ENCODE data around the gene KCNF1.
"Not testable (repeated sequence)": the region's sequence is repeated elsewhere in the genome, so short reads cannot be mapped to it uniquely, and the experiment has no call there.

KCNF1 gene

DNA sequence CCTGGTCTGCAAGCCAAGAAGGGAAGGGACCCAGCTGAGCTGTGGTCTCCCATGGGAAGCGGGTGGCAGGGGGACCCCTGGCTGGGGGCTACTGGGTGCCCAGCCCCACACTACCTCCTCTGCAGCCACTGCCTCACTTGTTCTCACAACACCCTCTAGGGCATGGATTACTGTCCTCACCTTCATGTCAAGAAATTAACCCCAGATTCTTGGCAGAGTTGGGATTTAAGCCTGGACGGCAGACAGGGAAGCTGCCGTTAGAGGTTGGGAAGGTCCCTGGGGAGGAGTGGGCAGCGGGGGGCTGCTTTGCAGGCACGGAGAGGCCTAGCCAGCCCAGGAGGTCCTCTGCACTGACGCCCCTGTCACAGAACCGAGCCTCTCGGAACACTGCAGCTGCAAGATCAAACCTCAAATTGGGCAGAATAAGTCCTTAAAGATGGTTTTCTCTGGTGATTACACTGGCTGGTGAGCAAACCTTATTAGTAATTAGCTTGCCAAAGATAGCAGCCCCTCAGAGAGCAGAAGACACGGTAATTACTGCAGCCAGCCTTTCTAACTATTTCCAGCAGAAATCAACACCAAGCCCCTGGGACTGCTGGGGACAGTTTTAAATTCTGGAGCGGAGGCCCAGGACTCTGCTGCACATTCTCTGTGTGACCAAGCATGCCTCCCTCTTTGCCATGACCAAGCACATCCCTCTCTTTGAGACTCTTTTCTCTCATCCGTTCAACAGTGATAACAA lies 35.9 kb downstream of the KCNF1 start:
- no peak for DNase-seq

DNA sequence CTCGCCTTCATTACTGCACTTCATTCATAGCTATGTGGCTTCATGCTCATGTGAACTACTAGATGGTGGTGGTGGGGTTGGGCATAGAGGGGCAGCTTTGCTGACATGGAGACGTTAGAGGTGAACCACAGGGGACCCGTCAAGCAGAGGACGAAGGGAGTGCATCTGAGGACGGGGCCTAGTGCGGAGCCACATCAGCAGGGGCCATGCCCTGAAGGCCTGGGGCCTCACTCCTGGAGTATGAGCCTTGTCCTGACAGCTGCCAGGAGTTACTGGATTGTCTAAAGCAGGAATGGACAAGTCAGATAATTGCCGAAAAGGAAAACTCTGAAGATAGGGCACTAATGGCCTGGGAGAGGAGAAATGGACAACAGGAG lies 36.4 kb downstream of the KCNF1 start:
- no peak for DNase-seq

DNA sequence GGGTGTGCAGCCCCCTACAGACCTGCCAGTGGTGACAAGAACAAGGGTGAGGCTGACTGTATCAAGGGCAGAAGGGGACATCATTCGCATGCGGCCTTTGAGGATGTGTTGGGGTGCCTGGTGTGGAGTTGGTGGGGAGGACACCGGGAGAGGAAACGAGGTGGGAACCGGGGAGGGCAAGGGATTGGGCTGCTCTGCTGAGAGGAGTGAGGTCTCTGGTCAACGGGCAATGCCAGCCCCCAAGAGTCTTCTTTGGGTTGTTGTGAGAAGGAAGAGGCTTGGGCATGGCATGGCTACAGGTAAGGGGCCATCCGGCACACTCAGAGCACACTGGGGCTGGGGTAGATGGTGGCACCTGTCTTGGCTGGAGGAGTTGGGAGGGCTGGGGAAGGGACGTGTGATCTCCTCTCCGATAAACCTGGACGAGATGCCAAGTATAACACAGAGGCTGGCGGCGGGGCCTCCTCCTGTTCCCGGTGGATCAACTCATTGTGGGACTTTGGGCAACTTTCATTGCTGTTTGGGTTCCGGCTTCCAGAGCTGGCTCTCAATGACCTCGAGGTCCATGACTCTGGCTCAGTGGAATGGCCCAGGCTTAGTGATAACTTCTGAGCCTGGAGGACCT lies 37.0 kb downstream of the KCNF1 start:
- DNase-seq = no peak

DNA sequence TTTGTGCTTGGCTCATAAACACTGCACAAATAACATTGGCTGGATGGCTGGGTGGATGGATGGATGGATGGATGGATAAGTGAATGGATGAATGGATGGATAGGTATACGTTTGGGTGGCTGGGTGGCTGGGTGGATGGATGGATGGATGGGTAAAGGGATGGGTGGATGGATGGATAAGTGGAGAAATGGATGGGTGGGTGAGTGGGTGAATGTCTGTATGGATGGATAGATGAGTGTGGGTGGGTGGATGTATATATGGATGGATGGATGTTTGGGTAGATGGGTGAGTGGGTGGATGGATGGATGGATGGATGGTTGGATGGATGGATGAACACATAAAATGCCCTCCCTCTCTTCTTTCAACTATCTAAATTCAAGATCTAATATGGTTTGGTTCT lies 38.1 kb downstream of the KCNF1 start:
- no peak for DNase-seq

DNA sequence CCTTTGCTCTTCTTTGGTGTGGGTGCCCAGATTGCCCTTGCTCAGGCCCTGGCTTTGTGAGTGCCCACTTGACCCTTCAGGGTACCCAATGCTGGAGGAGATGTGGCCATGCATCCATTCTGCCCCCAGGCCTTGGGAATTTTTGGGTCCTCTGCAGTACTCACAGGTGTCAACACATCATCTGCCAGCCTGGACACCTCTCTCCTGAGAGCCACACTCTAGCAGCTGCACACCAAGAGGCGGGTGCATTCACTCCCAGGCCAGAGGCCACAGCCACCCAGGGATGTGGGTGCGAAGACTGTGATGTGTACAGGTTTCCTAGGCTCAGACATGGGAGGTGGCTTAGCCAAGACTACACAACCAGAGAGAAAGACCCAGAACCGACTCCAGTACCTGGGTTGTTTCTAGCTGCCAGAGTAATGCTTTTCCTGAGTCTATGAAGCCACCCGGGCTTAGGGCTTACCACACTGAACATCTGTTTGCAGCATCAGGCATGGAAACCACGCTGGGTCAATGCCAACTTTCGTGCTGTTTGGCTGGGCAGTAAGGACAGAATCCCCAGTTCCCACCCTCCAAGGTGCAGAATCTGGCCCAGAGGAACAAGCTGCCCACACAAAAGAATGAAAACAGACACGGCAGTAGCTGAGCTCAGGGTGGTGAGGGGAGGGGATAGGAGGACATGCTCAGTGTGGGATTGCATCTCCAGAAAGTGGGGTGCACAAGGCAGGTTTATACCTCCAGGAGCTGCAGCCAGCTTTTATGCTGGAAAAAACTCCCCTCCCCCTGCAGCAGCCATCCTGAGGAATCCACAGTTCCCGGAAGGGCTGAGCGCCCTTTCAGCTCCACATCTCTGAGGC lies 40.1 kb downstream of the KCNF1 start:
- DNase-seq = no peak

DNA sequence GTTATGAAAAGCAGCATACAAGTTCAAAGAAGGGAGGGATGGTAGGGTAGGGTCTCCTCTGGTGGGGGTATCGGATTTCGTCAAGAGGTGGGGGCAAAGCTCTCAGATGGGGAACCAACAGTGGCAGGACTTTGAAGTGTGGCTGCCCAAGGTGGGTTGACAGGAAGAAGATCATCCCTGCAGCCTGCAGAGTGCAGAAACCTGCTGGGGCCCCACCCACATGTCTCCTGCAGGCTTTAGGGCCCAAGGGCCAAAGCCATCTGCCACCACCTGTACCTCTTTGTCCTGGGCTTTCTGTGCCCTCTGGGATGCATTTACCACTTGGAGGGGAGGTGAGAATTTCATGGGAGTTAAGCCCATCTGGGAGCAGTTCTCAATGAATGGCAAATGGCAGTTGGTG lies 42.7 kb downstream of the KCNF1 start:
- DNase-seq = no peak

DNA sequence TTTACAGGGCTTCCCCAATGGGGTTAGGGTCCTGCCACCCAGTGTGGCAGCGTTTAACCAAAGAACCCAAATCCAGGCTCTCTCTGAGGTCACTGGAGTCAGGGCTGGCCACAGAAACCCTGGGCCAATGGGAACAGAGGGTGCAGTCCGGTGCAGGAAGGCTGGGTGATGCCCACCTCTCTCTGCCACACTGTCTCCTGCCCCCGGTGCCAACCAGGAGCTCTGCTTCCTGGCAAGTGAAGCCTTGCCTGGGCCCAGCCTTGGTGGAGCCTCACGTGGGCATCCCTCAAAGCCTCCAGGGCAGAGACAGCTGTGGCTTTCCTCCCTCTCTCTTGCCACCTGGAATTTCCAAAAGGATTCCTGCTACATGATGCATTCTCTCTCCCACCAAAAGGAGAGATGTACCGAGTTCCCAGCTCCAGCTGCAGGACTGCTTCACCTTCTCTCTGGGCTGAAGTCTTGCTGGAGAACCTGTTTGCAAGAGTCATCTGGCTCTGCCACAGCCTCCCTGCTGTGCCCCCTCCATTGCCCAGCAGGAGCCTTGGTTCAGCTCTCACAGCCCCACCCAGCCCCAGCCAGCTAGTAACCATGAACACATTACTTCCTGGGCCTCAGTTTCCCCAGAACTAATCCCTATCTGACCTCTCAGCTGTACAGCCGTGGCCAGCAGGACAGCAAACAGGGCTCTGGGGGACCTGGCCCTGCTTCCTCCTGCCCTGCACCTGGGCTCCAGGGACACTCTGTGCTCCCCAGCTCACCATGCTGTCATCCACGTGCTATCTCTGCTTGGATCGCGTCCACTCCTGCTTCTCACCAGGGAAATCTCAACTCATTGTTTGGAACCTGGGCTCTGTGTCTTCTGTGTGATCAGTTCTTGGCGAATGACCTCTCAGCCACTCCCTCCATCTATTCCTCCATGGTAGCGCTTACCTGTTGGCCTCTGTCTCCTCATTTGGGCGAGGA lies 43.4 kb downstream of the KCNF1 start:
- no peak for DNase-seq

DNA sequence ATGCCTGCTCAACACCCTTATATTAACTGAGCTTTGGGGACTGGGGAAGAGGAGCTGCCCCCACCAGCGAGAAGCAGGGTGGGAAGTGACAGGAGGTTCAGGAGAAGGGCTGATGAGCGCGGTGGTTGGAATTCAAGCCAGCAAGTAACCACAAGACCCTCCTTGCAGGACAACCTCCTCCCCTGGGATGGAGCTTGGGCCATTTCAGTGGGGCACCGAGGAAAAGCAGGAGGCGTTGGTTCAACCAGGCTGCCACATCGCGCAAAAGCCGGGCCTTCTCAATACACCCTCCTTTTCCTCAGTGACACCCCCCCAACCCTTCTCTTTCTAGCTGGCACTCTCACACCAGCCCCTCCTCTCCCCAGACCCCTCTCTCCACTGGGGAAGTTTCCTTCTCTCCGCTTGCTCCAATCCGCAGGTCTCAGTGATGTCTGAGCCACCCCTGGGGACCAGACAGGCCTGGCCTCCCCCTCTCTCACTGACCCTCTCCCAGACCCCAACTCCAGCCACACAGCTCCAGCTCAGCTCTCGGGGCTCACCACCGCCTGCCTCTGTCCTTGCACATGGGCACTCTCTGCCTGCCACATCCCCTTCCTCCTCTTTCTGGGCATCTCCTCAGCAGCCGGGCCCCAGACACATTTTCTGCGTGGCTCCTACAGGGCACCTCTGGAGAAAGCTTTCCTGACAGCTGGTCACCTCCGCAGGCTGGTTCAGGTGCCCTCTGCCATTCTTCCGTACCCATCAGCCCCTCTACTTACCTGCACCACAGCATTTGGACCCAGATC lies 44.5 kb downstream of the KCNF1 start:
- no peak for DNase-seq

DNA sequence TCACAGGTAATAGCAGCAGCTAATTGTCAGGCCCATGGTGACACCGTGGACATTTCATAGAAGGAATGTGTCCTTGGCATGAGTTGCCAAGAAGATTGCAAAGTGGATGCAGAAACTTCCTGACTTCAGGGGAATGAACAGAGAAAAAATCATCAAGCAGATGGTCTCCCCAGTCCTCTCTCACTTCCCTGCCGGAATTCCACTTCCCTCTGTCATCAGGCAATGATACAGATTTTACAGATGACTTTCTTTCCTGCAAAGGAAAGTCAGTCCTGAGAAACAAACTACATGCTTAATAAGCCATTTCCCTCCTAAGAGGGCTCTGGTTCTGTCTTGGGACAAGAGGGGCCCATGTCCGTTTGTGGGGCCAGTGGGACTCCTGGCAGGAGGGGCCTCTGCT lies 45.7 kb downstream of the KCNF1 start:
- DNase-seq = no peak

DNA sequence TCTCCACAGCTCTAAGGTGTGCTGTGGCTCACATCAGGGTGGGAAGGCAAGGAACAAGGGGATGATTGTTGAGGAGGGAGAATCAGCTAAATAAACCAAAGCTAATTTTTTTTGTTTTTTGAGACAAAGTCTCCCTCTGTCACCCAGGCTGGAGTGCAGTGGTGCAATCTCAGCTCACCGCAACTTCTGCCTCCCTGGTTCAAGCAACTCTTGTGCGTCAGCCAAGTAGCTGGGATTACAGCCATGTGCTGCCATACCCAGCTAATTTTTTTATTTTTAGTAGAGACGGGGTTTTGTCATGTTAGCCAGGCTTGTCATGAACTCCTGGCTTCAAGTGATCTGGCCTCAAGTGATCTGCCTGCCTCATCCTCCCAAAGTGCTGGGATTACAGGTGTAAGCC lies 46.7 kb downstream of the KCNF1 start:
- DNase-seq = not testable (repeated sequence)

DNA sequence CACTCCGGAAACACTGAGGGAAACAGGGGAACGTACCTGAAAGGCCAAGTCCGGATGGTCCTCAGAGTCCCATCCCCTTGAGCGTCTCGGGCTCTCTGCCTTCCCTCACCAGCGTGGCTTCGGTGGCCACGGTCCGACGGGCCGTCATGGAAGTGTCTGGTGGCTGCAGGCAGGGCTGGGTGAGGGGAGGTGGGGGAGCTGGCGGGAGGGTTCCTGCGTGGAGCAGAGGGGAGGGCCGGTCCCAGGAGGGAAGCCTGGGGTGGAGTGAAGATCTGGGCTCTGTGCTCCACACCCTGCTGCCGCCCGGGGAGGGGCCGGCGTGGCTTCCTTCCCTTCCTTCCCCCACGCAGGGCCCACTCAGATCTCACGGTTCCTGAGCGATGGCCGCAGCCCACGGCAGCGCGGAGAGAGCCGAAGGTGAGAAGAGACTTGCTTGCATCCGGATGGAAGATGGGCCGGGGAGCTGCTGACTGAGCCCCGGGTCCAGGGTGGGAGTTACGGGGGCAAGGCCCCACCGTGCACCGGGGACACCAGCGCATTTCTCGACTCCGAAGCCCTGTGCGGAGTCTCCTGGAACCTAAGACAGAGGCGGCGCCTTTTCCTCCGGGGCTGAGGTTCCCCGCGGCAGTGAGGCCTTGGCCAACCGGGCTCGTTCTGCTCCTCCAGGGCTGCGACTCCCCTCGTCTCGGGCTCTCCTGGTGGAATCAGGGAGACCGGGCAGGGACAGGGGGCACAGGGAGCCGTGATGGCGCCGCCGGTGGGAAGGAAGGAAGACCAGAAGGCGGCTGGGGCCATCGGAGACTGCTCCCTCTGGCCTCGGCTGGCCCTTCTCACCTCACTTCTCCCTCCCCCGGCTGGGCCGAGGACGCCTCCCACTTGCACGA lies 49.1 kb downstream of the KCNF1 start:
- DNase-seq = no peak

DNA sequence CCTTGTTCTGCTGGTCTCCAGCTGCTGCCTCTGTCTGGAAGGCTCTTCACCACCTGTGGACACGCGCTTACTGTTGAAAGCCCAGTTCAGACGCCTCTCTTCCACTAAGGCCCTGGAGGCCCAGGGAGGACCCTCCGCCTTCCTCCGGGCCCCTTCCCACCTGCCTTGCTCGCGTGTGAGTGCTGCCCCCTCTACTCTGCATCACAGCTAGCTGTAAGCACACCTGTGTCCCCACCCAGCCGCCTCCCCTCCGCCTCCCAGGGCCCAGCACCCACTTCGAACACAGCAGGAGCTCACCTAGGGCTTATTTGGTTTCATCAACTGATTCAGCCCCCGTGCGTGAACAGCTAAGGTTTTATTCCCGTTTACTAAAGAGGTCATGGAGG lies 49.7 kb downstream of the KCNF1 start:
- no peak for DNase-seq

DNA sequence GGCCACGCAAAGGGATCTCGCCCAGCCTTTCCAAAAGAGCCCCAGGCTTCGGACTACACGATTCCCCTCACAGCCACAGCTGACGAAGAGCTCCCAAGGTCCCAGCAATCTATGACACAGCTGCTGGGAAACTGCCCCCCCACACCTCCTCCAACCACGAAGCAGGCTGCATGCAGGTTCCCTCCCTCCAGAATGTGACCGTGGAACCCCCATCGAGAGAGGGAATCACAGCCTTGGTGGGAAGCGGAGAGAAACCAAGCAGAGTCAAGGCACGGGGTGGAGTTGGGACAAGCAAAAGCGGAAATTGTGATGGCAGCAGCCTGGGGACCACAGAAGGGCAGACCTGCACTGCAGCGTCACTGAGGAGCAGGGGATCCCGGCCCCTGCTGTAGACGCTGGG lies 50.3 kb downstream of the KCNF1 start:
- DNase-seq = no peak

DNA sequence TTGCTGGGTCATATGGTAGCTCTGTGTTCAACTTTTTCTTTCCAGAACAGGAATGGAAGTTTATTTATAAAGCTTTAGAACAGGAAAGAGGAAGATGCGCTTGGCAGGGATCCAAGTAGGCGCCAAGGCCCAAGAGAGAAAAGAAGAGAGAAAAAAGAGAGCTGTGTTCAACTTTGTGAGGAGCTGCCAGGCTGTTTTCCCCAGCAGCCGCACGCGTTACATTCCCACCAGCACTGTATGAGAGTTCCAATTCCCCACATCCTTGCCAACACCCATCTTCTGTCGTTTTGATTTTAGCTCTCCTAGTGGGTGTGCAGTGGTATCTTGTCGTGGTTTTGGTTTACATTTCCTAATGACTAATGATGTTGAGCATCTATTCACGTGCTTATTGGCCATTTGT lies 51.4 kb downstream of the KCNF1 start:
- DNase-seq = no peak

Data from activated T-cell treated with anti-CD3 and anti-CD28 coated beads, Interleukin-2, amount 50 U/mL, for 1 hour (primary cell).